Spleen (tissue), 7 donors: Measurements from ENCODE around the gene NCL.

Experiments used
- CTCF ChIP-seq, 11 experiments: fragments of 200-600 bp in 7 of 11; fragments of 450-650 bp in 4 of 11; sonication (generic) in 4 of 11; IDR thresholded peaks in 8 of 11; conservative IDR thresholded peaks in 3 of 11; 1 replicate in 7 of 11; 2 replicates in 4 of 11; pipeline versions ENCODE4 v1.4.0 to v1.8.0; 2016 to 2021; ENCODE audit warnings: antibody characterized with exemption in 11 of 11, inconsistent platforms in 4 of 11, mild to moderate bottlenecking in 1 of 11
- POLR2A ChIP-seq, 3 donors: fragments of 450-650 bp; IDR thresholded peaks; one replicate each; pipeline ENCODE4 v1.5.1; 2017; ENCODE audit warnings: antibody characterized with exemption in 3 of 3, mild to moderate bottlenecking in 1 of 3
- donor health status: DM: no; HTN: no; CAD: no; lungs with moderate emphysema.
- donor health status: DM: no; HTN: no; CAD: no.
- donor health status: DM: no; HTN: no; CAD: no.

GRCh38 chr2:231411831-231412617 is 52.3 kb downstream of the NCL start:
- peak; percentile 72 to 91 (median 87) for TF ChIP-seq CTCF (IDR thresholded peaks at IDR 0.05 in 8 of 11, conservative IDR thresholded peaks at IDR 0.05 in 3 of 11)
- no peak for TF ChIP-seq POLR2A (IDR thresholded peaks at IDR 0.05)
